ENCODE data around the gene MFSD6. TPM values are rescaled to one million over a fixed set of nuclear protein-coding genes. Genes with fewer than 3 reads are reported as not detected.

Gene MFSD6
- total and polyA plus RNA-seq, 2 of the 8 experiments (the other 6 are each of a cell fraction or from before 2014, with no cell fraction given): 1.8 to 5.1 TPM

- TF ChIP-seq EGR1 (IDR thresholded peaks at IDR 0.05; ENCODE audit: borderline replicate concordance, low read depth, low read length) (no peak), CEBPB (IDR thresholded peaks at IDR 0.05; ENCODE audit: low read depth, low read length) (no peak), POLR2AphosphoS5 (IDR thresholded peaks at IDR 0.05; ENCODE audit: low read depth, low read length) (no peak), MAFK (IDR thresholded peaks at IDR 0.05; ENCODE audit: low read depth, low read length) (no peak), TAF7 (optimal IDR thresholded peaks at IDR 0.05; ENCODE audit: borderline replicate concordance, low read depth, low read length) (no peak), KDM5A (IDR thresholded peaks at IDR 0.05; ENCODE audit: low read length) (no peak)
These were observed 11.9 kb upstream of the MFSD6 start (continued) for GRCh38 chr2:190396271-190396670.
